Left lung (tissue), 10 donors: Measurements from ENCODE around the gene PGM2L1. TPM values are rescaled to one million over a fixed set of nuclear protein-coding genes. Genes with fewer than 3 reads are reported as not detected.

Experiments used
- ATAC-seq: fragments of 200-7000 bp; cut with Tn5 transposase; one replicate; pipeline ENCODE4 v1.9.1; 2020; ENCODE audit warnings: moderate library complexity
- DNase-seq, 4 donors: peaks; one replicate each; pipeline ENCODE4 v3.0.0-alpha.2; 2013 to 2020
- H3K27ac ChIP-seq, 2 donors: fragments of 200-600 bp; sonication (generic) in 1 of 2; one replicate each; pipeline versions ENCODE4 v1.5.0 to v1.8.0; 2020 to 2021
- H3K27me3 ChIP-seq, 2 donors: fragments of 200-600 bp; sonication (generic) in 1 of 2; one replicate each; pipeline versions ENCODE4 v1.5.0 to v1.8.0; 2020 to 2021
- H3K36me3 ChIP-seq, 2 donors: fragments of 200-600 bp; sonication (generic) in 1 of 2; one replicate each; pipeline versions ENCODE4 v1.5.0 to v1.8.0; 2020 to 2021
- H3K4me1 ChIP-seq, 2 donors: fragments of 200-600 bp; one replicate each; pipeline ENCODE4 v1.8.0; 2021
- H3K4me3 ChIP-seq, 2 donors: fragments of 200-600 bp; sonication (generic) in 1 of 2; one replicate each; pipeline versions ENCODE4 v1.5.0 to v1.8.0; 2020 to 2021; ENCODE audit warnings: mild to moderate bottlenecking in 1 of 2
- H3K9me3 ChIP-seq, 2 donors: fragments of 200-600 bp; sonication (generic) in 1 of 2; one replicate each; pipeline versions ENCODE4 v1.5.0 to v1.8.0; 2020 to 2021
- CTCF ChIP-seq, 2 donors: fragments of 200-600 bp; sonication (generic) in 1 of 2; IDR thresholded peaks; one replicate each; pipeline versions ENCODE4 v1.5.0 to v1.8.0; 2021; ENCODE audit warnings: antibody characterized with exemption in 2 of 2
- intact Hi-C, 2 donors: fragments of 100-400 bp; cut with DNase I; formaldehyde crosslinking; loops; one replicate each; pipeline versions ENCODE4 v1.11.2 to v1.14.2; 2022
- polyA plus RNA-seq, 6 donors: library from polyadenylated mRNA; unstranded; fragments of 120-200 nt; gene quantifications; one replicate each; pipeline ENCODE4 v1.2.1, GENCODE V29; 2013; ENCODE audit not compliant: insufficient read length in 6 of 6
- total RNA-seq, 2 donors: library from RNA; stranded (reverse); fragmentation: NEBNext Ultra II Directional; extraction: Animal tissue kit (Norgen Biotek cat#: 25700); gene quantifications; one replicate each; pipeline ENCODE4 v1.2.1, GENCODE V29; 2021
- donor health status: DM: no; HTN: yes; CAD: no.
- donor health status: DM: no; HTN: no; CAD: no.

The PGM2L1 gene
- total and polyA plus RNA-seq, 8 donors, result 4.8 to 12.2 (median 5.7) TPM

GRCh38 chr11:74403607-74404321, 5.5 kb upstream of the PGM2L1 start:
- no peak for ATAC-seq
- intact Hi-C loops, result no loop called here

DNA sequence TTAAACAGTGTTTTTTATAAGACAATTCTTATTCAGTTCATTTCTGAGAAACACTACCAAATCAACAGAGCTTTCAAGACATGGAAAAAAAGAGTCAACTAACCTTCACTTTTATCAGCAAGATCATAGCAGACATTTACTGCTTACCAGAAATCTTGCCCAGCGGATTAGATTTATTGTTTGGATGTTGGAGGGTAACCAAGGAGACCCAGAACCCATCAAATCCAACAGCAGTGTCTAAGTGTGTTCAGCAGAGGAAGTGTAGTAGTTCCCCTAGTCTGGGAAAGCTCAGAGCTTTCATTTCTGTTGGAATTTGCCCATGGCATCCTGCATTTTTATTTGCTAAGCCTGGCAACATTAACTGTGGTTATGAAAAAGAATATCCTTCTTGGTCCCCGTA, 2.4 kb upstream of the PGM2L1 start:
- no peak for TF ChIP-seq CTCF (IDR thresholded peaks at IDR 0.05)
- Histone ChIP-seq H3K36me3 (no peaks in the 10 kb centered on the region), H3K27ac (no peak overlapping the region), H3K4me1 (peaks cover 0 to 7% of the 10 kb centered on the region in 2 donors), H3K9me3 (no peaks in the 10 kb centered on the region), H3K4me3 (no peak overlapping the region), H3K27me3 (no peaks in the 10 kb centered on the region)
- DNase-seq, result no peak
- no peak for ATAC-seq
- intact Hi-C loops, result no loop called here

More at GRCh38 chr11:74403607-74404321, 5.5 kb upstream of the PGM2L1 start:
- no peak overlapping the region for H3K27ac ChIP-seq
- no peak for DNase-seq
- no peaks in the 10 kb centered on the region for H3K36me3 ChIP-seq
- no peaks in the 10 kb centered on the region for H3K27me3 ChIP-seq
- no peaks in the 10 kb centered on the region for H3K9me3 ChIP-seq
- H3K4me1 ChIP-seq, result peaks cover 0 to 7% of the 10 kb centered on the region in 2 donors
- no peak overlapping the region for H3K4me3 ChIP-seq
- TF ChIP-seq CTCF (IDR thresholded peaks at IDR 0.05), result no peak

- peak in 3 of 4 donors; percentile 22 to 88 (median 36) for DNase-seq
- H3K4me1 ChIP-seq, result peaks cover 0 to 7% of the 10 kb centered on the region in 2 donors
- intact Hi-C loops, result no loop called here
- TF ChIP-seq CTCF (IDR thresholded peaks at IDR 0.05), result peak in 1 of 2 donors; percentile 22
- no peaks in the 10 kb centered on the region for H3K9me3 ChIP-seq
- H3K4me3 ChIP-seq, result peak overlapping the region; percentile 71 to 79
- peak; percentile 51 for ATAC-seq
- H3K27me3 ChIP-seq, result no peaks in the 10 kb centered on the region
- no peaks in the 10 kb centered on the region for H3K36me3 ChIP-seq
- H3K27ac ChIP-seq, result peak overlapping the region; percentile 84 to 90
Measured at GRCh38 chr11:74397501-74398243, 561 bp downstream of the PGM2L1 start.

GRCh38 chr11:74392256-74392655, 6.0 kb downstream of the PGM2L1 start:
- Histone ChIP-seq H3K27ac (no peak overlapping the region), H3K36me3 (no peaks in the 10 kb centered on the region), H3K27me3 (no peaks in the 10 kb centered on the region), H3K9me3 (no peaks in the 10 kb centered on the region), H3K4me1 (no peaks in the 10 kb centered on the region), H3K4me3 (no peak overlapping the region)
- ATAC-seq, result no peak
- no peak for DNase-seq
- no peak for TF ChIP-seq CTCF (IDR thresholded peaks at IDR 0.05)
- intact Hi-C loops, result no loop called here

- Histone ChIP-seq H3K4me1 (no peaks in the 10 kb centered on the region), H3K27ac (no peak overlapping the region), H3K36me3 (no peaks in the 10 kb centered on the region), H3K9me3 (no peaks in the 10 kb centered on the region), H3K4me3 (no peak overlapping the region), H3K27me3 (no peaks in the 10 kb centered on the region)
- intact Hi-C loops, result no loop called here
- no peak for DNase-seq
- TF ChIP-seq CTCF (IDR thresholded peaks at IDR 0.05), result no peak
- ATAC-seq, result no peak
Measured at GRCh38 chr11:74391193-74391592, 7.0 kb downstream of the PGM2L1 start.
